ENCODE measurements around the gene SLC27A6.
"Not testable (repeated sequence)": the region's sequence is repeated elsewhere in the genome, so short reads cannot be mapped to it uniquely, and the experiment has no call there.

Gene SLC27A6

DNA sequence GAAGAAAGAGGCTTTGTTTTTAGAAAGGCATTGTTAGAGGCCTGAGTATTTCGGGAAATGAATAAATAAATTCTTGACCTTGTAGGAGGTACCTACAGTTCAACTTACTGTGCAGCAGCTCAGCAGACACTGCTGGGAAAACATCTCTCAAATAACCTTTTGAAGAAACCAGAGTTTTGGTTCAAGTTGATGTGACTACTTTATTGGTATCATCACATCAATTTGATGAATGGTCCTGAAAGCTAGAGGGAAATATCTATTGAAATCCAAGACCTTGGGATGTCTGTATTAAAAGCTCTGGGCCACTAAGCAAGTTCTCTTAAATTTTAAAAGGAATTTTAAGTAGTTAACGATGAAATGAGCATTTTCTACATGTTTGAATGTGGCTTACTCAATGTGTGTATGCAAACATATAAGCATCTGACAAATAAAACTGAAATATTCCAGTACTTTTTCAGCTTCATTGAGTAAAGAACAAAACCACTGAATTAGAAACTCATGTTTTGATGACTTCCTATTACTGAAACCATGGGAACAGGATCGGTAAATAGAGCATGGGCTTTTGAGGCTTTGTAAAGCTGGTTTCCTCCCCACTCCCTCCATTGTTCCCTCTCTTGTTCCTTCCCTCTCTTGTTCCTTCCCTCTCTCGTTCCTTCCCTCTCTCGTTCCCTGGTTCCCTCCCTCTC, 36.7 kb downstream of the SLC27A6 start:
- no peak for DNase-seq (ENCODE audit: low spot score)

DNA sequence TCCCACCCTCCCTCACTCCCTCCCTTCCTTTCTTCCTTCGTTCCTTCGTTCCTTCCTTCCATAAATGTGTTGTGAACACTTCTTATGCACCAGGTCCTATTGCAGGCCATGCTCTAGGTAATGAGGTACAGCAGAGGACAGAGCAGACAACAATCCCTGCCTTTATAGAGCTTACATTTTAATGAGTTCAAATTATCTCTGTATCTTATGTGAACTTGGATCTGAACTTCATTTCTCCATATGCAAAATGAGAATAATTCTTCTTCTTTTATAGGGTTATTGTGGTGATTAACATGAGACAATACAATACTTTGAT, 37.2 kb downstream of the SLC27A6 start:
- no peak for DNase-seq (ENCODE audit: low spot score)

DNA sequence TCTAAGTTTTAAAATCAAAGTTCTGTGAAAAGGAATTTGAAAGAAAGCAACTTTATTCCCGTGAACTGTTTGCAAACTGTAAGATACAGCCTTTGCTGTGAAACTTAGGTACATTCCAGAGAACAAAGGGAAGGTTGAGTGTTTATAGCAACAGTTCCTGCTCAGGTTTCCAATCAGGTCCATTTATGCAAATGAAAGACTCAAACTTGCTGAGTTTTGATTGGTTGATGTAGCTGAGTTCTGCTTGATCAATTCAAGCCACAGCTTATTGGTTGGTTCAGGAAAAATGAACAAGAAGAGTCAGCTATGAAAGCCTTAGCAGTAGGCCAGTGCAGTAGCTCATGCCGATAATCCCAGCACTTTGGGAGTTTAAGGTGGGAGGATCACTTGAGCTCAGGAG, 37.9 kb downstream of the SLC27A6 start:
- no peak for DNase-seq (ENCODE audit: low spot score)

DNA sequence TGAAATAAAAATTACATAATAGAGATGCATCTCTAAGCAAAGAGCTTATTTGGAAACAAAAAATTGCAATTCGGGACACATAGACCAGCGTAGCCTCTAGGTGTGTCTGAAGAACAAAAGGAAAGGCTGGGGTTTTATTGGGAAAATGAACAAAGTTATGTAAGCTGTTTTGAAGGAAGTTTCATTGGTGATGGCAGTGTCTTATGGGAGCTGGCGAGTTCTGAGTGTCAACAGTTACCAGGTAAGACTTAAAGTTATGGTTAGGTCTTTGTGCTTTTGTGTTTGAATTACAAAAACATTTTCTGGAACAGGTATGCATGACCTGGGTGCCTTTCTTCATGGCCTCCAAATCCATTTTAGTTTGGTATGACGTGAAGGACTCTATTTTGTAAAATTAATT, 48.9 kb downstream of the SLC27A6 start:
- DNase-seq (ENCODE audit: low spot score), result no peak

DNA sequence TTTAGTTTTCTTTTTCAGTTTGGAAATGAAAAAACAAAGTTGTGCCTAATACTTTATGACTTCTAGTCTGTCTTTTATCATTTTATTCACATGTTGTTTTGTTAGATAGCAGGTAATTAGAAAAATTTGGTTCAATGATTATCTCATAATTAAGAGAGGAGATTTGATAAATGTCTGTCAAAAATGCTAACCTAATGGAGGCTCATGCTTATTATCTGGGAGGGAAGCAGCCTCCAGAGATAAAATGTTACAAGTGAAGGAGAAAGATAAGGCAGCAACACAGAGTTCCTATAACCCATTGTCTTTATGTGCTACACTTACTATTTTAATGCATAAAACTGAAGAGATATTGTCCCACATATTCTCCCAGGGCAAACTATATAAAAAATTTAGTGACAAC, 53.5 kb downstream of the SLC27A6 start:
- no peak for DNase-seq (ENCODE audit: low spot score)

DNA sequence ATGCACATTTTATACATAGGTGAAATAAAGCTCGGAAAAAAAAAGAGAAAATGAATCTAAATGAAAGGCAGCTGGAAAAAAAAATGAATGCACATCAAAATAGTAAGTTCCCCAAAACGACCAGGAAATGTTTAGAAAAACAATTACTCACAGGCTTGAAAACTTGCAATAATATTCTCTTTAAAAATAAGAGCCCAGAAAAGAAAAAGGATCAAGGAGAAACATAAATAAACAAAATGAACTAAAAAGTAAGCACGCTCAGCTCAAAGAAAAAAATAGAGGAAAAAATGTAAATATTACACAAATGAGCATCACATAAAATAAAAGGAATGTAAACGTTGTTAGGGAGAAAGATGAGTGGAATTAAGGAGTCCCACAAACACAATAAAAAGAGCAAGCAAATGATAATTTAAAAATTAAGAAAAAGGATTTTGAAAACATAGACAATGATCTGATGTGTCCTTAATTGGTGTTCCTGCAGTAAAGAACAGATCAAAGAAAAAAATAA, 54.2 kb downstream of the SLC27A6 start:
- no peak for DNase-seq (ENCODE audit: low spot score)

DNA sequence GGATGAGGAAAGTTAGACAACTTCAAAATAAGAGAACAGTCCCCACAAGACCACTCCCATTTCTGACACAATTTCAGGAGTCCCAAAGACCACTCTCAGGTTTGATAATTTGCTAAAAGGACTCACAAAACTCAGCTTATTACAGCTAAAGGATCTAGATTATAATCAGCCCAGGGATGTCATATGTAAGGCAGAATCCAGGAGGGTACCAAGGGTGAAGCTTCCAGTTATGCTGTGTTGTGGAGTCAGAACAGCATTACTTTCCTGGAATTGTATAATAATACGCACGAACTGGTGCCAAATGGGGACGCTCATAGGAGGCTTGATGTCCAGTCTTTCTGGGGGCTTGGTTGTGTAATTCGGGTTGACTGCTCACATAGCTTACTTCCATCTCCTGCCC, 55.4 kb downstream of the SLC27A6 start:
- no peak for DNase-seq (ENCODE audit: low spot score)

DNA sequence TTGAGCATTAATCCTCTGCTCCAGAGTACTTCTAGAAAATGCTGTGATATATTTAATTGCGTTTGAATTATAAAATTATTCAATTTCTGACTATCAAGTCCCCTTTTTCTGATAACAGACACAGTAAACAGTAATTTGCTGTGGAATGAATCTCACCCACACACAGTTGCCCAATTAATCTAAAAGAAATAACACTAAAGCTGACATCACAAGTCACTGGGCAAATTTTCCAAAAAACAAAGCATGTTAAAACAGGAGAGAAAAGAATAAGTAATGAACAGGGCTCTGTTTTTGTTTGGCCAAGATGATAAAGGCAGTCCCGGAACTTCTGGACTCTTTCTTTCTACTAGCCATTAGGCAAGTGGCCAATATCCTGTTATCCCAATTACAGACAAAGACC, 56.5 kb downstream of the SLC27A6 start:
- no peak for DNase-seq (ENCODE audit: low spot score)

DNA sequence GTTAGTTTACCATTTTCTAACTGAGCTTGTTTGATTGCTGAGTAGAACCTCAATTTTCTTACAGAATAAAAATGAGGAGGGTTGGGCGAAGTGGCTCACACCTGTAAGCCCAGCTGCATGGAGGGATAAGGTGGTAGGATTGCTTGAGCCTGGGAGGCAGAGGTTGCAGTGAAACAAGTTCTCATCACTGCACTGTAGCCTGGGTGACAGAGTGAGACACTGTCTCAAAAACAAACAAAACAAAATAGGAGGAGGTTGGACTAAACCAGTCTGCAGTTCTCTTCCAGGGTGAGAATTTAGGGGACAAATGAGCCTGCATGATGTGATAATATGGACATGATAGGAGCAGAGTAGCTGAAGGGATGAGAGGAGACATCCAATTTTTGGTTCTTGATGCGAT, 57.3 kb downstream of the SLC27A6 start:
- DNase-seq (ENCODE audit: low spot score), result no peak

DNA sequence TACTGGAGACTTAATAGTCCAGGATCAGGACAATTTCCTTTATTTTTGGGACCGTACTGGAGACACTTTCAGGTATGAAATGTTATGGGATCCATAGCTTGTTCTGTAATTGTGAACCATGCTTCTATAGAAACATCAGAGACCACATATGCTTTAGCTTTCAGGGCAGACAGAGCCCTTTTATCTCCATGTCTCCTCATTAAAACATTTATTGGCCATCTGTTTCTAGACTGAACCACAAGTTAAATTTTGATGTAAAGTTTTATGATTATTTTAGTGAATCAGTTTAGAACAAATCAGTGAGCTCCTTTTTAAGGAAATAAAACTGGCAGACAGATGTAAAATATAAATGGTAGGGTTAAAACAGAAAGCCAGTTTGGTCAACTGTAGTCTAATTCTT, 62.0 kb downstream of the SLC27A6 start:
- no peak for DNase-seq (ENCODE audit: low spot score)

DNA sequence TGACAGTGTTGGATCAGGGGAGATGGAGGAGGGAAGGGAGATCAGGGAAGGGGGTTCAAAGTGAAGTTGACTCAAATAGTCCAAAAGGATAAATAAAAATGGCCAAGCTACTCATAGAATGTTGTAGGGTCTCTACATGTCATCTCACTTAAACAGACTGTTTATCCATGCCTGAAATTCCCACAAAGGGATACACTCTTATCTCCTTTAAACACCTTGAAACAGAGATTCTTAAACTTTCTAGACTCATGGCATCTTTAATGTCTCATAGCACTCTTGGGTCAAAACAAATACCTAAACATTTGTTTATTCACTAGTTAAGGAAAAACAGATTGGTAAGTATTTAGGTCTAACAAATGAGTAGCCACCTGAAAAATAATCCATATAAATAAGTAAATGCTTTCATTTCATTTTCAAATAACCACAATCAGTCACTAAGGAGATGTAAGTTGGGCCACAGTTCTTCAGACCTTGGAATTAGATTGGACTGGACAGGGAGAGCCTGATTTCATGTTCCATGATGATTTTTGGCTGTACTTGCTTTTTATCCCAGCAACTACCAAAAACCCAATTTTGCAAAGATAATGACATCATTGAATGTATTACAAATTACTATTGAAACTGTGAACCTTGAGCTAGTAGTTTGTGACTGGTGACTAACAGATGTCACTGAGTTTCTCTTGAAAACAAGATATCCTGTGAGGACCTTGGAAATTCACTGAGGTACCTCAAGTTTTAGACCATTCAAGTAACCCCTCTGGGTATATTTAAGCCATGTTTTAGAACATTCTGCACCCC, 66.8 kb downstream of the SLC27A6 start:
- no peak for DNase-seq (ENCODE audit: low spot score)

DNA sequence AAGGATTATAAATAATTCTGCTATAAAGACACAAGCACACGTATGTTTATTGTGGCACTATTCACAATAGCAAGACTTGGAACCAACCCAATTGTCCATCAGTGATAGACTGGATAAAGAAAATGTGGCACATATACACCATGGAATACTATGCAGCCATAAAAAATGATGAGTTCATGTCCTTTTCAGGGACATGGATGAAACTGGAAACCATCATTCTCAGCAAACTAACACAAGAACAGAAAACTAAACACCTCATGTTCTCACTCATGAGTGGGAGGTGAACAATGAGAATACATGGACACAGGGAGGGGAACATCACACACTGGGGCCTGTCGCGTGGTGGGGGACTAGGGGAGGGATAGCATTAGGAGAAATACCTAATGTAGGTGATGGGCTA, 71.0 kb downstream of the SLC27A6 start:
- DNase-seq (ENCODE audit: low spot score), result not testable (repeated sequence)

DNA sequence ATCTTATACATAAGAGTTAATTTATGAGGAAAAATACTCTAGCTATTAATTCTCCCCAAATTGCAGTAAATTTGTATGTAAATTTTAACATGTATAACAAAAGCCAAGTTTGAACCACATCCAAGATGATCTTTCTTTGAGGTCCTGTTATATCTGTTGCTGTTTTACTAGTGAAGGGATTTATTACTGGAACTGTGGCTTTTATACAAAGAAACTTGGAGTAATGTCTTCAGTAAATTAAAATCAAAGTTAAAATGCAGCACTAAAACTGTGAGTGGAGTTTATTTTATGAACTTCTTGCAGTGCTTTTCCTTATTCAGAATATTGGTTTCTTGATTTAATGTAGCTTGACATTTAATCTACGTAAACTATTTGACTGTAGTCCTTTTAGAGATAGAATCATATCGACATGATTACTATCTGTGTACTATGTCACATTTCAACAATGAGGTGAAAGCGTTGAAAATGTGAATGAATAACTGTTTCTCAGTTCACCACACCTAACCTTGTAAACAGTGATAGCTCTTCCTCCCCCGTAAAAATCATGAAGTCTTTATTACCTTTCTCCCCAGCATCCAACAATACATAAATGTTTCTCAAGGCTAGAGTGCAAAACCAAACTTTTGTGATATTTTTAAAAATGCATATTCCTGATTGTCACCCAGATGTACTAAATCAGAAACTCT, 76.1 kb downstream of the SLC27A6 start:
- no peak for DNase-seq (ENCODE audit: low spot score)

DNA sequence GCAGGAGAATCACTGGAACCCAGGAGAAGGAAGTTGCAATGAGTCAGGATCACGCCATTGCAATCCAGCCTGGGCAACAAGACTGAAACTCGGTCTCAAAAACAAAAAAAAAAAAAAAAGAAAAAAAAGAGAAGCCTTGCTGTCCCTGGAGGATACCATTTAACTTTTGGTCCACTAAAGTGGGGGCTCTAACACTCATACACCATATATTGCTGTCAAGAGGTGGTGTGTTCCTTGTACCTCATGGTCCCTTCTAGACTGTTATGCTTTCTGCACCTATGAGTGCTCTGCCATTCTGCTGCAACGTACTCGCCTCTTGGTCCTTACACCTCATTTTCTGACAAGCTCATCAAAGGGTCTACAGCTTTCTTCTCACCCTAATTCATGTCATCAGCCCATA, 77.0 kb downstream of the SLC27A6 start:
- DNase-seq (ENCODE audit: low spot score), result no peak

DNA sequence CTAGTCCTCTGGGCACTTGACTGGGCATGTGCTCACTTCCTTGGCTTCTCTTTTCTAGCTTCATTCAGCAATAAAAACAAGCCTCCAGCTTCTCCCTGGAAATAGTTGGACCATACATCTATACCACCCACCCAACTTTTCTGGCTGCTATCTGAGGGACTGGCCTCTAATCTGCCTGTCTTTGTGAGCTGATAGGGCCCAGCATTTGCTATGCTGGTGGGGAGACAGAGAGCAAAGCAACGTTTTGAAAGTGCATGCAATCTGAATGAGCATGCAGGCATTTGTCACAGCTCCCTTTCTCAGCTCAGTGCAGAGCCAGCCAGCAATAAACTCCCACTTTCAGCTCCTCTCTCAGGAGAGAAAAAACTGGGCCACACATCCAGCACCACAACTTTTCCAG, 78.6 kb downstream of the SLC27A6 start:
- DNase-seq (ENCODE audit: low spot score), result no peak

DNA sequence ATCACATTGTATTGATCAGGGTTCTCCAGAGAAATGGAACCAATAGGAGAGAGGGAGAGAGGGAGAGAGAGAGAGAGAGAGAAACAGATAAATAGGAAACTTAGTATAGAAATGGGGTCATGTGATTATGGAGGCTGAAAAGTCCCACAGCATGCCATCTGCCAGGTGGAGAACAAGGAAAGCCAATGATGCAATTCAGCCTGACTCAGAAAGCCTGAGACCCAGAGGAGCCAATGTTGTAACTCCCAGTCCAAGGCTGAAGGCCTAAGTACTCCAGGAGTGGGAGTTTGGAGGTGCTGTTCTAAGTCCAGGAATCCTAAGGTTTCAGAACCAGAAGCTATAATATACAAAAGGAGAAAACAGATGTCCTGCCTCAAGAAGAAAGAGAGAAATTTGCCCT, 80.9 kb downstream of the SLC27A6 start:
- DNase-seq (ENCODE audit: low spot score), result no peak

DNA sequence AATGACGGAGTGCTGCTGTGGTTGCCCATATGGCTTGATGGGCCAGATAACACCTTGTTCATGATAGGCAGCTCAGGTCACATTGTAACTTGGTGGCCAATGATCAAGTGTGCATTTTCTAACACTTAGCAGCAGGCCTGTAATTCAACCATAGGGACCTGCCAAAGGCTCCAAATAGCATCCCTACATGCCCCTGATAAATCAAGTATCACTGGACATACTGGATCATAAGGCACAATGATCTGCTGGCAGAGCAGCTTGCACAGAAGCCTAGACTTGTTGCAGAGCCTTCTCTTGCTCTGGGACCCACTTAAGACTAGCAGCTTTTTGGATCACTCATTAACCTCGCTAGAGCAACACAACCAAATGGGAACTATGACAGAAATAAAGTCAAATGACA, 83.2 kb downstream of the SLC27A6 start:
- DNase-seq (ENCODE audit: low spot score), result no peak

DNA sequence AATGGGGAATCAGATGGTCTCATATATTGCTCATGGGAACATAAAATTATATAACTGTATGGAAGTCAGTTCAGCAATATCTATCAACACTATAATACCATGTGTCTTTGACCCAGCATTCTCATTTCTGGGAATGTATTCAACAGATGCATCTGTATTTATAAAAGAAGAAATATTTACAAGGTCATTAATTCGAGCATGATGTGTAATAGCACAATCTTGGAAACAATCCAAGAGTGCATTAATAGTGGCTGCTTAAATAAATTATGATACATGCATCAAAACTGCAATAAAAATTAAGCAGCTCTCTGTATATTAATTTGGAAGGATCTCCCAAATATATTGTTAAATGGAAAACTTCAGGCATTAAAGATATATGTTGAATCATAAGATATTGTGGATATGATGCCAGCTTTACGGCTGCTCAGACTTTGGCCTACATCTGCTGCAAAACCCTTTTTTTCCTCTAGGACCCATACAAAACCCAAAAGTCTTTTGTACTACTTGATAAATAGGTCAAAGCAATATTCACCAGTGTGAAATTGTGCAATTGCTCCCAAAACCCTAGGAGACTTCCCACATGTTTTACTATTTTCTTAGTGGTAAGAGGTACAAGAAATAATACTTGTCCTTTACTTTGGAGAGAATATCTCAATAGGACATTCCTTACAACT, 84.0 kb downstream of the SLC27A6 start:
- no peak for DNase-seq (ENCODE audit: low spot score)

DNA sequence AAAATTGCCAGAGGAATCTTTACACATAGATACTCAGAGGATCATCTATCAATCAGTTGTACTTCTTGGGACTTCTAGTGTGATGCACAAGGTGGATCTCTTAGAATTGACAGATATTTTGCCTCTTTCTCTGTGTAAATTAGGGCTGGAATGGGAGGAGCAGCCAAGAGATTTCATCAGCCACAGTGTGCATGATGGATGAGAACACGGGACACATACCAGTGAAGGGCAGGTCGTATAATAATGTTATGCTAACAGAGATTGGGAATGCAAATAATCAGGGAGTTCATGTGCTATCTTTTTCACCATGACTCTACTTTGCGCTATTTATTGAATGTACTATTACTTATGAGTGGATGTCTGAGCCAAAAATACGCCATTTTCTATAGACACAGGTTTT, 86.0 kb downstream of the SLC27A6 start:
- DNase-seq (ENCODE audit: low spot score), result no peak

DNA sequence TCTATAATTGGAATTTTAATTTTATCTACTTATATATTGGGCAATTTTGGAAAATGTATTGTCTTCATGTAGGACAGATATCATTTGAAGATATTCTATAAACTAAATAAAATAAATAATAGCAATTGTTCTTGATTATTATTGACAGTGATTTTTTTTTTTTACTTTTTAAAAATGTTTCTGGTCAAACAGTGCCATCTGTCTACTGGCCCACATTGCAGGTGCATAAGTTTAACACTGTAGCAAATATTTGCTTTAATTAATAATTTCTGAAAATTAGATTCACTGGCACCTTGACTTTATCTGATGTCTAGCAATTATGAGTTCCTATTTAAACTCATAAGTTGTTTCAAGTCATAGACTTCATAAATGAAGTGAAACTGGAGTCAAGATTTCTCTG, 88.2 kb downstream of the SLC27A6 start:
- DNase-seq (ENCODE audit: low spot score), result no peak

DNA sequence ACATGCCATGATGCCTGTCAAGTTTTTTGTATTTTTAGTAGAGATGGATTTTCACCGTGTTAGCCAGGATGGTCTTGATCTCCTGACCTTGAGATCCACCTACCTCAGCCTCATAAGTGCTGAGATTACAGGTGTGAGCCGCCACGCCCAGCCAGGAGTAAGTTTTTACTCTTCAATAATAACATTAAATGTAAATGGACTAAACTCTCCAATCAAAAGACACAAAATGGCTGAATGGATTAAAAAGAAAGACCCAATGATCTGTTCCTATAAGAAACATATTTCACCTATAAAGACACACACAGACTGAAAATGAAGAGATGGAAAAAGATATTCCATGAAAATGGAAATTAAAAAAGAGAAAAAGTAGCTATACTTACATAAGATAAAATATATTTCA, 92.0 kb downstream of the SLC27A6 start:
- no peak for DNase-seq (ENCODE audit: low spot score)

DNA sequence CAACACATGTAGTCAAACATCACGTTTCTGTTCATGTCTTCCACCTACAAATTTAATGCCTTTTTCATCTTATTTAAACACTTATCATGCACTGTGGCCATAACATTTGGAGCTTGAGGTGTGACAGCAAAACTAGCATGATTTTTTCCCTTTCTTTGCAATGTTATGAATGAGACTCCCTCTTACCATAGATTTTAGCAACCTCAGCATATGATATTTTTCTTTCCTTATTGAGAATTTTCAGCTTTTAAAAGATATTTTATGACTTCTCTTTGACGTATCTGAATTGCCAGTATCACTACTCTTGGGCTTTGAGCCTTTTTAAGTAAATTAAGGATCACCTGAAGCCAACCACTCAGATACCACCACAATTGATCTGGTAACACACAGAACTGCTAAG, 96.6 kb downstream of the SLC27A6 start:
- DNase-seq (ENCODE audit: low spot score), result no peak

Data from CD4-positive, alpha-beta T cell treated with Interleukin-6 at 100 ng/mL for 8 hours (primary cell).